Astrocyte of the spinal cord (primary cell): ENCODE data around the gene MRPL24.

ENCODE experiments used
- DNase-seq: peaks from one replicate; pipeline ENCODE4 v3.0.0; 2011; ENCODE audit warnings: low read depth, low spot score
- H3K4me3 ChIP-seq: 2 replicates; pipeline ENCODE4 v1.5.1; 2011; ENCODE audit warnings: low read depth, mild to moderate bottlenecking, low read length, moderate library complexity
- CTCF ChIP-seq: IDR thresholded peaks from 2 replicates; pipeline ENCODE4 v1.5.1; 2012; ENCODE audit warnings: low read depth, mild to moderate bottlenecking, low read length, inconsistent platforms
- in situ Hi-C: cut with HindIII; loops from 2 replicates; pipeline ENCODE4 v1.10.0; 2017; ENCODE audit warnings: low sequenced_read_pairs

Gene MRPL24

GRCh38 chr1:156777573-156777972, 36.7 kb upstream of the MRPL24 start:
- no peak for DNase-seq
- H3K4me3 ChIP-seq = no peak overlapping the region
- in situ Hi-C loops = no loop called here
- TF ChIP-seq CTCF = no peak

DNA sequence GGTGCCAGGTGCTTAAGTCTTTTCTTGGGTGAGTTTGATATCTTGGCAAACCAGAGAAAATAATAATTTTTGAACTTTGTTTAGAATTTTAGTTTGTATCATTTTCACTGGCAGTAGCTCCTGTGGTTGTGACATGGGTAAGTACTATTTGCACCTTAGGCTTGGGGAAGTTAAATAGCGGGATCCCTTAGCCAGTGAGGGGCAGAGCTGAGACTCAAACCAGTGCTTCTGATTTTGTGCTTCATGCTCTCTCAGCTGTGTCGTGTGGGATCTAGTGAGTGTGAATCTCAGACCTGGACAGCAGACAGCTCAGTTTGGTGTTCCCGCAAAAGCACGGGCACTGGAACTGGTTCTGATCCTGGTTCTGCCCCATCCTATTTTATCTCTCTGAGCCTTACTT, 36.1 kb upstream of the MRPL24 start:
- no peak for DNase-seq
- no peak overlapping the region for H3K4me3 ChIP-seq
- TF ChIP-seq CTCF = no peak
- in situ Hi-C loops = no loop called here

GRCh38 chr1:156775799-156776198, 34.9 kb upstream of the MRPL24 start:
- DNase-seq = no peak
- no peak for TF ChIP-seq CTCF
- in situ Hi-C loops = no loop called here
- no peak overlapping the region for H3K4me3 ChIP-seq

GRCh38 chr1:156773607-156774006, 32.7 kb upstream of the MRPL24 start:
- DNase-seq = no peak
- in situ Hi-C loops = no loop called here
- no peak overlapping the region for H3K4me3 ChIP-seq
- TF ChIP-seq CTCF = no peak

DNA sequence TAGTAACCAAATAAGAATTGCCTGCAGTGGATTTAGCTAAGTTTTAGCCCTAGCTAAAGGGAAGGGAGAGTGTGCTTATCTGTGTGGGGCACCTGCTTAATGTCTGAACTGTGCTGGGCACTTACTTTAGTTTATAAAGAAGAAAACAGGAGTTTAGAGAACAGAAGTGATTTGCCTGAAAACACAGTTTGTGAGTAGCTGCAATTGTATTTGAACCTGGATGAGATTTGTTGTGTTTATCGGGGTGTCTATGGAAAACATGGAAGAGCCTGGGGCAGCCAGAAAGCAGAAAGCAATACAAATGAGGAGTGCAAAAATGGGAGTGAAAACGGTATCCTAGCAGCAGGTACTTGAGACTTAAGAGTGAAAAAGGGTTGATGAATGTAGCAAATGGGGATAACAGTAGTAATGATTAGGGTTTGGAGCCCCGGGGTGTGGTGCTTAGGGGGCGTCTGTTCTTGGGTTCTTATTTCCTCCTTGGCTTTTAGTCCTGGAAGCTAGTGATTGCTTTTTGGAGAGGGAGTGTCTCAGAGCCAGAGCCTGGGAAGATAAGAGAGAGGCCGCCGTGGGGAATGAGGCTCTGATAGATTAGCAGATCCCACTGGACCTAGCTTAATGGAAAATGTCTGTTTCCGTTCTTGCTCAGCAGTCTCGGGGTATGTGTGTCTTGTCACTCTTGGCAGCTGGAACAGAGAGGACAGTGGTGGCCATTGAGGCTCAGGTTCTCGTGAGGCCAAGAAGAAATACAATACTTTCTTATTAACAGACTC, 32.0 kb upstream of the MRPL24 start:
- TF ChIP-seq CTCF = no peak
- no peak overlapping the region for H3K4me3 ChIP-seq
- no peak for DNase-seq
- in situ Hi-C loops = no loop called here

DNA sequence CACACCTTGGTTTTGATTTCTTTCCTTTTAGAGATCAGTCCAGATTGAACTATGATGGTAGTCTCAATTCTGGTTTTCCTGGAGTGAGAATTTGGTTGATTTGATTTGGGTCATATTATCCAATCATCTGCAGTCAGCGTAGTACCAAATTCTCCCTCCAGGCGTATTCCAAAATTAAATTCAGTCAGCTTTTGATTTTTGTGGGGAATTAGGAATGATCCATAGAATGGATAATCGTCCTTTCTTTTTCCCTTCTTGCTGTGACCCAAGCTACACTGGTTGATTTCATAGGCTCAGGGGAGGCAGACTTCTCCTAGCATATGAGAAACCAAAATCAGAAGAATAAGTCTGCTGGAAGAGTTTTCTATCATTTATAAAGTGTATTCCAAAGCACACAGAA, 31.3 kb upstream of the MRPL24 start:
- in situ Hi-C loops = no loop called here
- TF ChIP-seq CTCF = peak; percentile 6
- H3K4me3 ChIP-seq = no peak overlapping the region
- no peak for DNase-seq
